ENCODE measurements around the gene INS. TPM values are rescaled to one million over a fixed set of nuclear protein-coding genes. Genes with fewer than 3 reads are reported as not detected.

INS gene
- total RNA-seq, 1 experiment from 2014 or later = not detected

DNA sequence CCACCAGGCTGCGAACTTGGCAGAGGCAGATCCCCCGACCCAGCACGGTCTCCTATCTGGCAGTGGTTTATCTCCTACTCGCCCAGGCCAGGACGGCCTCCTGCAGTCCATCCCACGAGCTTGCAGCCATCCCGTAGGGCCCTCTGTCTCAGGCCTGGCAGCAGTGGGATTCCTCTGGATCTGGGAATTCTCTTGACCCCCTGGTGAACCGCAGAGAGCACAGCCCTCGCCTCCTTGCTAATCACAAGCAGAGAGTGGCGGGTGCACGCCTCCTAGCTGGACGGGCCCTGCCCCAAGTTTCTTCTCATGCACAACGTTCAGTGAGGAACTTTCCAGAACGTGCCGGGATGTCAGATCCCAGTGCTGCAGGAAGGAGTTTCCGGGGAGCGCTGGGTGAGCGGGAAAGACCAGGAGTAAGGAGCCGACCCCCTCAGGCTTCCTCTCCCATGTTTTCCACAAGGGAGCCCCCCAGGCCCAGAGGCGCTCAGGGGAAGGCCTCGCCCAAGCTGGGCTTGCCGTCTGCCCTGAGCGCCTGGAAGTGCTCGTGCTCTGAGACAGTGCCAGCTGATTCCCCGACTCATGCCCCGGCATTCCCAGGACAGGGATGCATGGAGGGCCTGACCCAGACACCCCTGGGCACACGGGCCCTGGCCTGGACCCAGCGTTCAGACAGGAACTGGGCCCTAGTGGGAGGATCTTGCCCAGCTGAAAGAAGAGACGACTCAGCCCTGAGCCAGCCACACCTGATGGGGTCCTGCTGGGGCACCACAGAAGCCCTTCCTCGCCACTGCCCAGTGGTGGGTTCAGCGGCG lies 46.4 kb downstream of the INS start:
- no TSS peak for BruUV-seq (replicated peaks)
- Mint-ChIP-seq H3K9me3 (ENCODE audit: low read depth, unreplicated experiment) (peaks cover 5% of the 10 kb centered on the region), H3K4me3 (ENCODE audit: low read depth, unreplicated experiment) (no peak overlapping the region), H3K27ac (ENCODE audit: unreplicated experiment) (no peak overlapping the region), H3K4me1 (ENCODE audit: low read depth, unreplicated experiment) (no peaks in the 10 kb centered on the region), H3K27me3 (ENCODE audit: unreplicated experiment) (peaks cover 71% of the 10 kb centered on the region), H3K36me3 (ENCODE audit: insufficient read depth, unreplicated experiment) (no peaks in the 10 kb centered on the region)
- no peak for DNase-seq
- no peak for TF ChIP-seq CTCF (IDR thresholded peaks at IDR 0.05; ENCODE audit: unreplicated experiment)
- CTCF ChIA-PET = no interaction called here
- intact Hi-C loops (cut with micrococcal nuclease; ENCODE audit: unreplicated experiment) = no loop called here

DNA sequence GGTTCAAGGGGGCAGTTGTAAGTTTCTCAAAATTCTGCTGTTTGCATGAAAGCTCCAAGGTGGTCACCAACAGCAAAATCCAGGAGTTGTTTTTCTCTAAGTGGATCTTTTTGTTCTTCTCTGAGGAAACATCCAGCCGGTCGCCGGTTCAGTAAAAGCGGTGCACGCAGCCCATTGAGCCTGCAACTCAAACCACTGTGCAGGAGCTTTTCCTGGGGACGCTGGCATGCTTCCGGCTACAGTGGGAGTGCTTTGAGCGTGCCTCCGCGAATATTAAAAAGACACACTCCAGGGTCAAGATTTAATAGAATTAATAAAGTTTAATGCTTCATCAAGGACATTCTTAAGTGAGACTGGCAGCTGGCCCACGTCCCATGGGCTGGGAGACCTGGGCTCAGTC lies 47.2 kb downstream of the INS start:
- H3K4me1 Mint-ChIP-seq (ENCODE audit: low read depth, unreplicated experiment) = no peaks in the 10 kb centered on the region
- H3K27ac Mint-ChIP-seq (ENCODE audit: unreplicated experiment) = no peak overlapping the region
- H3K27me3 Mint-ChIP-seq (ENCODE audit: unreplicated experiment) = peaks cover 65% of the 10 kb centered on the region
- H3K4me3 Mint-ChIP-seq (ENCODE audit: low read depth, unreplicated experiment) = no peak overlapping the region
- BruUV-seq (replicated peaks) = no TSS peak
- intact Hi-C loops (cut with micrococcal nuclease; ENCODE audit: unreplicated experiment) = no loop called here
- DNase-seq = no peak
- peaks cover 5% of the 10 kb centered on the region for H3K9me3 Mint-ChIP-seq (ENCODE audit: low read depth, unreplicated experiment)
- CTCF ChIA-PET = interaction anchor here (0.6 kb wide), 1 partner anchor 9 kb away, joined by 5 read pairs; no protein-coding TSS in a partner anchor
- no peaks in the 10 kb centered on the region for H3K36me3 Mint-ChIP-seq (ENCODE audit: insufficient read depth, unreplicated experiment)
- TF ChIP-seq CTCF (IDR thresholded peaks at IDR 0.05; ENCODE audit: unreplicated experiment) = no peak

DNA sequence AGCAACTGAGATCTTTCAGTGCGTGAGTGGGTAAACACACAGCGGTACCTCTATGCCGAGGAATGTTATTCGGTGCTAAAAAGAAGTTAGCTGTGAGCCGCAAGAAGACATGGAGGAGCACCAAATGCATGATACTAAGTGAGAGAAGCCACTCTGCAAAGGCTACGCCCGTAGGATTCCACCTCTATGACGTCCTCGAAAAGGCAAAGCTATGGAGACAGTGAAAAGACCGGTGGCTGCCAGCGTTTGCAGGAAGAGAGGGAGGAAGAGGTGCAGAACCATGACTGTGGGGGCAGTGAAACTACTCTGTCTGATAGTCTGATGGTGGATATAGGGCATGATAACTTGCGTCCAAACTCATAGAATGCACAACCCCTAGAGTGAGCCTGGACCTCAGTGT lies 50.5 kb downstream of the INS start:
- Mint-ChIP-seq H3K27me3 (ENCODE audit: unreplicated experiment) (peaks cover 32% of the 10 kb centered on the region), H3K27ac (ENCODE audit: unreplicated experiment) (no peak overlapping the region), H3K4me1 (ENCODE audit: low read depth, unreplicated experiment) (no peaks in the 10 kb centered on the region), H3K4me3 (ENCODE audit: low read depth, unreplicated experiment) (no peak overlapping the region), H3K36me3 (ENCODE audit: insufficient read depth, unreplicated experiment) (no peaks in the 10 kb centered on the region), H3K9me3 (ENCODE audit: low read depth, unreplicated experiment) (no peaks in the 10 kb centered on the region)
- no peak for TF ChIP-seq CTCF (IDR thresholded peaks at IDR 0.05; ENCODE audit: unreplicated experiment)
- intact Hi-C loops (cut with micrococcal nuclease; ENCODE audit: unreplicated experiment) = no loop called here
- DNase-seq = no peak
- no TSS peak for BruUV-seq (replicated peaks)
- CTCF ChIA-PET = no interaction called here

Small RNA genes lying within 50 kb of the gene (microRNA-seq; reads per million reads assigned to microRNA genes)
- gene MIR4686 = not detected
- 1.8 reads per million for gene MIR483

Other genes with a start within 250 kb of the INS start
- not detected in 2 replicates for gene TNNT3, start 241.5 kb downstream of the INS start, total RNA-seq (2022)
- gene MRPL23, start 213.9 kb downstream of the INS start, total RNA-seq (2022) = 104 and 109 TPM in 2 replicates
- gene H19, start 163.4 kb downstream of the INS start, total RNA-seq (2022) = 0.38 and 1.9 TPM in 2 replicates
- gene IGF2, start 21.8 kb downstream of the INS start, total RNA-seq (2022) = 0.37 and 0.45 TPM in 2 replicates
- not detected in 2 replicates for gene TH, start 10.6 kb upstream of the INS start, total RNA-seq (2022)
- gene ASCL2, start 109.4 kb upstream of the INS start, total RNA-seq (2022) = not detected in 2 replicates
- gene C11orf21, start 140.7 kb upstream of the INS start, total RNA-seq (2022) = not detected in 2 replicates
- not detected in 2 replicates for gene TSPAN32, start 140.8 kb upstream of the INS start, total RNA-seq (2022)
- gene CD81, start 216.1 kb upstream of the INS start, total RNA-seq (2022) = 283 and 310 TPM in 2 replicates
- gene TSSC4, start 239.5 kb upstream of the INS start, total RNA-seq (2022) = 49.4 and 51.9 TPM in 2 replicates

Data from Calu3 (cell line).